Mucosa of descending colon (tissue), 3 donors: ENCODE results near the gene RINL. TPM values are rescaled to one million over a fixed set of nuclear protein-coding genes. Genes with fewer than 3 reads are reported as not detected.

Source experiments
- ATAC-seq: fragments of 200-7000 bp; cut with Tn5 transposase; one replicate; pipeline ENCODE4 v1.9.1; 2020; ENCODE audit warnings: mild to moderate bottlenecking, moderate library complexity
- DNase-seq, 3 donors: peaks; one replicate each; pipeline ENCODE4 v3.0.0-alpha.2; 2020
- H3K36me3 ChIP-seq: fragments of 200-600 bp; one replicate; pipeline ENCODE4 v1.8.0; 2021; ENCODE audit warnings: low read depth, mild to moderate bottlenecking
- H3K4me1 ChIP-seq: fragments of 200-600 bp; one replicate; pipeline ENCODE4 v1.8.0; 2021; ENCODE audit warnings: low read depth, mild to moderate bottlenecking
- H3K4me3 ChIP-seq: fragments of 200-600 bp; one replicate; pipeline ENCODE4 v1.8.0; 2021; ENCODE audit warnings: mild to moderate bottlenecking
- H3K9me3 ChIP-seq: fragments of 200-600 bp; one replicate; pipeline ENCODE4 v1.8.0; 2021; ENCODE audit warnings: mild to moderate bottlenecking
- CTCF ChIP-seq: fragments of 200-600 bp; IDR thresholded peaks from one replicate; pipeline ENCODE4 v1.8.0; 2022; ENCODE audit warnings: antibody characterized with exemption, mild to moderate bottlenecking
- intact Hi-C, 2 donors: fragments of 100-400 bp; cut with DNase I in 1 of 2; cut with micrococcal nuclease in 1 of 2; formaldehyde crosslinking; loops; one replicate each; pipeline versions ENCODE4 v1.11.0 to v1.11.1; 2022; cut with DNase I, micrococcal nuclease
- total RNA-seq, 3 donors: library from RNA; stranded (reverse); fragmentation: NEBNext Ultra II Directional in 2 of 3; extraction: Animal tissue kit (Norgen Biotek cat#: 25700) in 2 of 3; gene quantifications; one replicate each; pipeline versions ENCODE4 v1.2.1 to v1.2.4, GENCODE V29; 2021 to 2023
- donor health status: DM: no; HTN: no; CAD: no; lungs with moderate emphysema.
- donor health status: DM: no; HTN: no; CAD: no.
- donor health status: DM: no; HTN: yes; CAD: no.

The RINL gene
- total RNA-seq, 3 donors from 2014 or later, result 3.8 to 5.4 (median 5.2) TPM

GRCh38 chr19:38840583-38840968 is 37.5 kb downstream of the RINL start:
- Histone ChIP-seq H3K4me1 (no peaks in the 10 kb centered on the region), H3K4me3 (no peak overlapping the region), H3K9me3 (no peaks in the 10 kb centered on the region), H3K36me3 (peaks cover 58% of the 10 kb centered on the region)
- ATAC-seq, result no peak
- TF ChIP-seq CTCF, result no peak
- no peak for DNase-seq
- intact Hi-C loops, result no loop called here

- intact Hi-C loops, result no loop called here
- Histone ChIP-seq H3K4me3 (no peak overlapping the region), H3K4me1 (no peaks in the 10 kb centered on the region), H3K36me3 (peaks cover 53% of the 10 kb centered on the region), H3K9me3 (no peaks in the 10 kb centered on the region)
- DNase-seq (no peak), ATAC-seq (no peak)
- TF ChIP-seq CTCF, result no peak
Observed at GRCh38 chr19:38839816-38840582, 38.1 kb downstream of the RINL start.

- TF ChIP-seq CTCF, result no peak
- intact Hi-C loops, result no loop called here
- H3K4me3 ChIP-seq, result no peak overlapping the region
- peak in 1 of 3 donors; percentile 11 for DNase-seq
- peaks cover 1% of the 10 kb centered on the region for H3K4me1 ChIP-seq
- H3K9me3 ChIP-seq, result no peaks in the 10 kb centered on the region
- peaks cover 48% of the 10 kb centered on the region for H3K36me3 ChIP-seq
- no peak for ATAC-seq
Observed at GRCh38 chr19:38838986-38839761, 38.9 kb downstream of the RINL start.

GRCh38 chr19:38838208-38838985 is 39.7 kb downstream of the RINL start:
- no peak for TF ChIP-seq CTCF
- DNase-seq, result no peak
- peak; percentile 2 for ATAC-seq
- H3K36me3 ChIP-seq, result peaks cover 40% of the 10 kb centered on the region
- peaks cover 5% of the 10 kb centered on the region for H3K4me1 ChIP-seq
- H3K9me3 ChIP-seq, result no peaks in the 10 kb centered on the region
- intact Hi-C loops, result no loop called here
- no peak overlapping the region for H3K4me3 ChIP-seq

- DNase-seq, result no peak
- H3K4me1 ChIP-seq, result peaks cover 7% of the 10 kb centered on the region
- TF ChIP-seq CTCF, result no peak
- H3K9me3 ChIP-seq, result no peaks in the 10 kb centered on the region
- ATAC-seq, result no peak
- H3K36me3 ChIP-seq, result peaks cover 34% of the 10 kb centered on the region
- intact Hi-C loops, result no loop called here
- H3K4me3 ChIP-seq, result no peak overlapping the region
Observed at GRCh38 chr19:38837656-38838121, 40.4 kb downstream of the RINL start.
